Tibial artery (tissue), 4 donors: ENCODE measurements around the gene FGF12.

Experiments used
- DNase-seq, 2 donors: peaks; one replicate each; pipeline ENCODE4 v3.0.0-alpha.2; 2019
- H3K27ac ChIP-seq, 2 donors: fragments of 200-600 bp; sonication (generic) in 1 of 2; 1 replicate in 1 of 2; 2 replicates in 1 of 2; pipeline ENCODE4 v1.5.1; 2018 to 2019; ENCODE audit warnings: mild to moderate bottlenecking in 1 of 2
- H3K27me3 ChIP-seq, 2 donors: fragments of 200-600 bp; sonication (generic) in 1 of 2; one replicate each; pipeline versions ENCODE4 v1.5.1 to v1.6.0; 2016 to 2019
- H3K36me3 ChIP-seq, 3 donors: fragments of 200-600 bp; sonication (generic) in 2 of 3; one replicate each; pipeline ENCODE4 v1.5.1; 2016 to 2019; ENCODE audit warnings: mild to moderate bottlenecking in 2 of 3
- H3K4me1 ChIP-seq, 4 donors: fragments of 200-600 bp; sonication (generic) in 2 of 4; 1 replicate in 3 of 4; 2 replicates in 1 of 4; pipeline ENCODE4 v1.5.1; 2016 to 2019
- H3K4me3 ChIP-seq, 2 donors: fragments of 200-600 bp; sonication (generic) in 1 of 2; 1 replicate in 1 of 2; 2 replicates in 1 of 2; pipeline ENCODE4 v1.5.1; 2018 to 2019; ENCODE audit warnings: mild to moderate bottlenecking in 2 of 2
- H3K9me3 ChIP-seq, 3 donors: fragments of 200-600 bp; sonication (generic) in 1 of 3; one replicate each; pipeline ENCODE4 v1.5.1; 2016 to 2019
- CTCF ChIP-seq, 2 experiments: fragments of 200-600 bp in 1 of 2; fragments of 450-650 bp in 1 of 2; IDR thresholded peaks; one replicate each; pipeline ENCODE4 v1.5.1; 2017 to 2019; ENCODE audit warnings: antibody characterized with exemption in 2 of 2, mild to moderate bottlenecking in 1 of 2, moderate library complexity in 1 of 2
- intact Hi-C: fragments of 100-400 bp; cut with DNase I; formaldehyde crosslinking; loops from one replicate; pipeline ENCODE4 v1.15.0; 2023; ENCODE audit warnings: low total_unique reads

FGF12 gene

GRCh38 chr3:192273001-192273696, 454.2 kb downstream of the FGF12 start:
- Histone ChIP-seq H3K27ac (no peak overlapping the region), H3K4me1 (no peaks in the 10 kb centered on the region), H3K4me3 (no peak overlapping the region), H3K27me3 (no peaks in the 10 kb centered on the region), H3K9me3 (no peaks in the 10 kb centered on the region), H3K36me3 (no peaks in the 10 kb centered on the region)
- DNase-seq: no peak
- TF ChIP-seq CTCF (IDR thresholded peaks at IDR 0.05): no peak
- intact Hi-C loops: no loop called here

GRCh38 chr3:192262001-192262400, 465.3 kb downstream of the FGF12 start:
- intact Hi-C loops: no loop called here
- H3K27me3 ChIP-seq: no peaks in the 10 kb centered on the region
- TF ChIP-seq CTCF (IDR thresholded peaks at IDR 0.05): no peak
- no peak overlapping the region for H3K27ac ChIP-seq
- no peaks in the 10 kb centered on the region for H3K36me3 ChIP-seq
- H3K9me3 ChIP-seq: no peaks in the 10 kb centered on the region
- DNase-seq: no peak
- no peak overlapping the region for H3K4me3 ChIP-seq
- H3K4me1 ChIP-seq: no peaks in the 10 kb centered on the region

- DNase-seq: no peak
- Histone ChIP-seq H3K4me1 (no peaks in the 10 kb centered on the region), H3K4me3 (no peak overlapping the region), H3K27me3 (no peaks in the 10 kb centered on the region), H3K27ac (no peak overlapping the region), H3K9me3 (no peaks in the 10 kb centered on the region), H3K36me3 (no peaks in the 10 kb centered on the region)
- intact Hi-C loops: no loop called here
- TF ChIP-seq CTCF (IDR thresholded peaks at IDR 0.05): no peak
These were observed 466.2 kb downstream of the FGF12 start for GRCh38 chr3:192261135-192261534.

- TF ChIP-seq CTCF (IDR thresholded peaks at IDR 0.05): no peak
- H3K36me3 ChIP-seq: no peaks in the 10 kb centered on the region
- intact Hi-C loops: no loop called here
- H3K4me1 ChIP-seq: no peaks in the 10 kb centered on the region
- DNase-seq: no peak
- H3K27me3 ChIP-seq: no peaks in the 10 kb centered on the region
- no peak overlapping the region for H3K4me3 ChIP-seq
- H3K9me3 ChIP-seq: no peaks in the 10 kb centered on the region
- H3K27ac ChIP-seq: no peak overlapping the region
These were observed 467.0 kb downstream of the FGF12 start for GRCh38 chr3:192260116-192261010.

- Histone ChIP-seq H3K27me3 (no peaks in the 10 kb centered on the region), H3K4me1 (no peaks in the 10 kb centered on the region), H3K9me3 (no peaks in the 10 kb centered on the region), H3K36me3 (no peaks in the 10 kb centered on the region), H3K27ac (no peak overlapping the region), H3K4me3 (no peak overlapping the region)
- DNase-seq: no peak
- intact Hi-C loops: no loop called here
- TF ChIP-seq CTCF (IDR thresholded peaks at IDR 0.05): no peak
These were observed 467.7 kb downstream of the FGF12 start for GRCh38 chr3:192259661-192260060.
